GM12875 (cell line): ENCODE data around the gene OVAAL.
"Not testable (repeated sequence)": the region's sequence is repeated elsewhere in the genome, so short reads cannot be mapped to it uniquely, and the experiment has no call there.

Experiments used
- H3K4me3 ChIP-seq: one replicate; pipeline ENCODE4 v1.5.1; 2011; ENCODE audit warnings: low read depth, low read length, control low read depth
- CTCF ChIP-seq: IDR thresholded peaks from 2 replicates; pipeline ENCODE4 v1.5.1; 2011; ENCODE audit warnings: low read depth, mild to moderate bottlenecking, control low read depth, inconsistent platforms, low read length, moderate library complexity, borderline replicate concordance; ENCODE audit not compliant: insufficient read depth

OVAAL gene

GRCh38 chr1:180550241-180550640, 8.5 kb upstream of the OVAAL start:
- no peak overlapping the region for H3K4me3 ChIP-seq
- TF ChIP-seq CTCF: no peak

GRCh38 chr1:180551997-180552396, 6.8 kb upstream of the OVAAL start:
- no peak for TF ChIP-seq CTCF
- H3K4me3 ChIP-seq: no peak overlapping the region

GRCh38 chr1:180553046-180553445, 5.7 kb upstream of the OVAAL start:
- not testable (repeated sequence) for H3K4me3 ChIP-seq

GRCh38 chr1:180555411-180555810, 3.4 kb upstream of the OVAAL start:
- TF ChIP-seq CTCF: no peak
- H3K4me3 ChIP-seq: no peak overlapping the region

- TF ChIP-seq CTCF: no peak
- no peak overlapping the region for H3K4me3 ChIP-seq
These were observed 1.6 kb downstream of the OVAAL start for GRCh38 chr1:180560200-180560867.

- H3K4me3 ChIP-seq: no peak overlapping the region
- TF ChIP-seq CTCF: no peak
These were observed 2.3 kb downstream of the OVAAL start for GRCh38 chr1:180560868-180561600.

- H3K4me3 ChIP-seq: no peak overlapping the region
- no peak for TF ChIP-seq CTCF
These were observed 3.9 kb downstream of the OVAAL start for GRCh38 chr1:180562640-180563025.
